ENCODE measurements around the gene RNU5D-1. TPM values are rescaled to one million over a fixed set of nuclear protein-coding genes. Genes with fewer than 3 reads are reported as not detected.

The RNU5D-1 gene
- total and polyA plus RNA-seq, 2 of the 13 experiments (the other 11 are each of a cell fraction or from before 2014, with no cell fraction given) = 165 TPM; not detected in 1

DNA sequence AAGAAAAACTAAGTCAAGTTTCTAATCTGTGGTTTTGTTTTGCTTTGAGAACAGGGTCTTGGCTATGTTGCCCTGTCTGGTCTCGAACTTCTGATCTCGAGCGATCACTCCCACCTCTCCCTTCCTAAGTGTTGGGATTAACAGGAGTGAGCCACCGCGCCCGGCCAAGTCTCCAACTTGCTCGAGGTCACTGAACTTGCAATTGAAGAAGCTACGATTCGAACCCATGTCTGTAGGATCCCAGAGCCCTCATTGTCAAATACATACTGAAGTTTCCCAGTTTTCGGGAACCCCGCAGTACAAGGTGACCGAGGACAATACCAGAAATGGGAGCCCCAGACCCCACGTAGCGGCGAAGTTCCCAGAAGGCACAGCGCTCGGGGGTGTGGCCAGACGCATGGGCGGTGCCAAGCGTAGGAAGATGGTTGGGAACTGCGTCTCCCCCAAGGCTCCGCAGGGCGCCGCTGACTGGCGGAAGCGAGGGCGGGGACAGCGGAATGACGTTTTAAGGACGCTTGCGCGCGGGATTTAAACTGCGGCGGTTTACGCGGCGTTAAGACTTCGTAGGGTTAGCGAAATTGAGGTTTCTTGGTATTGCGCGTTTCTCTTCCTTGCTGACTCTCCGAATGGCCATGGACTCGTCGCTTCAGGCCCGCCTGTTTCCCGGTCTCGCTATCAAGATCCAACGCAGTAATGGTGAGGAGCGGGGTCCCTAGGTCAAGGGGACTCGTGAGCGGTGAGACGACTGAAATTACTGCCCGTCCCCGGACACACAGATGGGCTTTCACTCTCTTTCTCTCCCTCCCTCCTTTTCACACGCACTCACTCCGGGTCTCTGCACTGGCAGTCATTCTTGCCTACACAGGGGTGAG, 8.6 kb upstream of the RNU5D-1 start, which contains the start of gene KIF2C (continued):
- TF ChIP-seq MED1 (CRISPR knock-in tag; IDR thresholded peaks at IDR 0.05) (peak; percentile 56; the same call in 1 of the 2 replicates), ZMYM4 (CRISPR knock-in tag; IDR thresholded peaks at IDR 0.05) (peak; percentile 81), TEAD3 (CRISPR knock-in tag; optimal IDR thresholded peaks at IDR 0.05; ENCODE audit: borderline replicate concordance) (peak; percentile 72), NR2F1 (CRISPR knock-in tag; IDR thresholded peaks at IDR 0.05) (0 out of 4 replicates have a peak, but pooled peaks of 1 of the 2 experiments have one; percentile 5), HOXA7 (CRISPR knock-in tag; IDR thresholded peaks at IDR 0.05) (no peak), ZSCAN30 (CRISPR knock-in tag; IDR thresholded peaks at IDR 0.05) (no peak), ATF7-NPFF (CRISPR knock-in tag; IDR thresholded peaks at IDR 0.05; ENCODE audit: low read depth) (peak; percentile 38; the same call in 1 of the 2 replicates), POGZ (CRISPR knock-in tag; IDR thresholded peaks at IDR 0.05) (peak; percentile 47; the same call in 1 of the 2 replicates), MBD4 (IDR thresholded peaks at IDR 0.05; ENCODE audit: borderline replicate concordance, low read length) (no peak), KDM5A (IDR thresholded peaks at IDR 0.05; ENCODE audit: borderline replicate concordance, low read length) (peak; percentile 84), GZF1 (CRISPR knock-in tag; IDR thresholded peaks at IDR 0.05) (no peak), MTA3 (CRISPR knock-in tag; IDR thresholded peaks at IDR 0.05) (no peak), ZNF207 (IDR thresholded peaks at IDR 0.05; ENCODE audit: borderline replicate concordance) (no peak), EP300 (IDR thresholded peaks at IDR 0.05; ENCODE audit: low read depth in 2 of 2, low read length in 2 of 2) (0 out of 4 replicates have a peak, but pooled peaks have one; percentile 18 to 29), EP300 (CRISPR knock-in tag; IDR thresholded peaks at IDR 0.05; ENCODE audit: borderline replicate concordance) (0 out of 2 replicates have a peak, but pooled peaks have one; percentile 26), SUZ12 (IDR thresholded peaks at IDR 0.05; ENCODE audit: low read depth, low read length) (peak; percentile 28; the same call in 1 of the 2 replicates)
- TF ChIP-seq, protein P1, sequence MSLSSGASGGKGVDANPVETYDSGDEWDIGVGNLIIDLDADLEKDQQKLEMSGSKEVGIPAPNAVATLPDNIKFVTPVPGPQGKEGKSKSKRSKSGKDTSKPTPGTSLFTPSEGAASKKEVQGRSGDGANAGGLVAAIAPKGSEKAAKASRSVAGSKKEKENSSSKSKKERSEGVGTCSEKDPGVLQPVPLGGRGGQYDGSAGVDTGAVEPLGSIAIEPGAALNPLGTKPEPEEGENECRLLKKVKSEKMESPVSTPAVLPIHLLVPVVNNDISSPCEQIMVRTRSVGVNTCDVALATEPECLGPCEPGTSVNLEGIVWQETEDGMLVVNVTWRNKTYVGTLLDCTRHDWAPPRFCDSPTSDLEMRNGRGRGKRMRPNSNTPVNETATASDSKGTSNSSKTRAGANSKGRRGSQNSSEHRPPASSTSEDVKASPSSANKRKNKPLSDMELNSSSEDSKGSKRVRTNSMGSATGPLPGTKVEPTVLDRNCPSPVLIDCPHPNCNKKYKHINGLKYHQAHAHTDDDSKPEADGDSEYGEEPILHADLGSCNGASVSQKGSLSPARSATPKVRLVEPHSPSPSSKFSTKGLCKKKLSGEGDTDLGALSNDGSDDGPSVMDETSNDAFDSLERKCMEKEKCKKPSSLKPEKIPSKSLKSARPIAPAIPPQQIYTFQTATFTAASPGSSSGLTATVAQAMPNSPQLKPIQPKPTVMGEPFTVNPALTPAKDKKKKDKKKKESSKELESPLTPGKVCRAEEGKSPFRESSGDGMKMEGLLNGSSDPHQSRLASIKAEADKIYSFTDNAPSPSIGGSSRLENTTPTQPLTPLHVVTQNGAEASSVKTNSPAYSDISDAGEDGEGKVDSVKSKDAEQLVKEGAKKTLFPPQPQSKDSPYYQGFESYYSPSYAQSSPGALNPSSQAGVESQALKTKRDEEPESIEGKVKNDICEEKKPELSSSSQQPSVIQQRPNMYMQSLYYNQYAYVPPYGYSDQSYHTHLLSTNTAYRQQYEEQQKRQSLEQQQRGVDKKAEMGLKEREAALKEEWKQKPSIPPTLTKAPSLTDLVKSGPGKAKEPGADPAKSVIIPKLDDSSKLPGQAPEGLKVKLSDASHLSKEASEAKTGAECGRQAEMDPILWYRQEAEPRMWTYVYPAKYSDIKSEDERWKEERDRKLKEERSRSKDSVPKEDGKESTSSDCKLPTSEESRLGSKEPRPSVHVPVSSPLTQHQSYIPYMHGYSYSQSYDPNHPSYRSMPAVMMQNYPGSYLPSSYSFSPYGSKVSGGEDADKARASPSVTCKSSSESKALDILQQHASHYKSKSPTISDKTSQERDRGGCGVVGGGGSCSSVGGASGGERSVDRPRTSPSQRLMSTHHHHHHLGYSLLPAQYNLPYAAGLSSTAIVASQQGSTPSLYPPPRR (CRISPR knock-in tag; IDR thresholded peaks at IDR 0.05; ENCODE audit: borderline replicate concordance) = 0 out of 2 replicates have a peak, but pooled peaks have one; percentile 48
- TF ChIP-seq, protein P2, sequence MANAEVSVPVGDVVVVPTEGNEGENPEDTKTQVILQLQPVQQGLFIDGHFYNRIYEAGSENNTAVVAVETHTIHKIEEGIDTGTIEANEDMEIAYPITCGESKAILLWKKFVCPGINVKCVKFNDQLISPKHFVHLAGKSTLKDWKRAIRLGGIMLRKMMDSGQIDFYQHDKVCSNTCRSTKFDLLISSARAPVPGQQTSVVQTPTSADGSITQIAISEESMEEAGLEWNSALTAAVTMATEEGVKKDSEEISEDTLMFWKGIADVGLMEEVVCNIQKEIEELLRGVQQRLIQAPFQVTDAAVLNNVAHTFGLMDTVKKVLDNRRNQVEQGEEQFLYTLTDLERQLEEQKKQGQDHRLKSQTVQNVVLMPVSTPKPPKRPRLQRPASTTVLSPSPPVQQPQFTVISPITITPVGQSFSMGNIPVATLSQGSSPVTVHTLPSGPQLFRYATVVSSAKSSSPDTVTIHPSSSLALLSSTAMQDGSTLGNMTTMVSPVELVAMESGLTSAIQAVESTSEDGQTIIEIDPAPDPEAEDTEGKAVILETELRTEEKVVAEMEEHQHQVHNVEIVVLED (CRISPR knock-in tag; IDR thresholded peaks at IDR 0.05; ENCODE audit: borderline replicate concordance) = peak; percentile 99
- TF ChIP-seq, protein P3, sequence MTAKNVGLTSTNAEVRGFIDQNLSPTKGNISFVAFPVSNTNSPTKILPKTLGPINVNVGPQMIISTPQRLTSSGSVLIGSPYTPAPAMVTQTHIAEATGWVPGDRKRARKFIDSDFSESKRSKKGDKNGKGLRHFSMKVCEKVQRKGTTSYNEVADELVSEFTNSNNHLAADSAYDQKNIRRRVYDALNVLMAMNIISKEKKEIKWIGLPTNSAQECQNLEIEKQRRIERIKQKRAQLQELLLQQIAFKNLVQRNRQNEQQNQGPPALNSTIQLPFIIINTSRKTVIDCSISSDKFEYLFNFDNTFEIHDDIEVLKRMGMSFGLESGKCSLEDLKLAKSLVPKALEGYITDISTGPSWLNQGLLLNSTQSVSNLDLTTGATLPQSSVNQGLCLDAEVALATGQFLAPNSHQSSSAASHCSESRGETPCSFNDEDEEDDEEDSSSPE (CRISPR knock-in tag; IDR thresholded peaks at IDR 0.05) = peak; percentile 99
- TF ChIP-seq, protein P4, sequence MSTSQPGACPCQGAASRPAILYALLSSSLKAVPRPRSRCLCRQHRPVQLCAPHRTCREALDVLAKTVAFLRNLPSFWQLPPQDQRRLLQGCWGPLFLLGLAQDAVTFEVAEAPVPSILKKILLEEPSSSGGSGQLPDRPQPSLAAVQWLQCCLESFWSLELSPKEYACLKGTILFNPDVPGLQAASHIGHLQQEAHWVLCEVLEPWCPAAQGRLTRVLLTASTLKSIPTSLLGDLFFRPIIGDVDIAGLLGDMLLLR (CRISPR knock-in tag; IDR thresholded peaks at IDR 0.05) = 0 out of 2 replicates have a peak, but pooled peaks have one; percentile 18

Measured in HepG2 (cell line).